IMR-90 (cell line): ENCODE data around the gene CLCNKA. TPM values are rescaled to one million over a fixed set of nuclear protein-coding genes. Genes with fewer than 3 reads are reported as not detected.

Source experiments
- ATAC-seq: fragments of 200-7000 bp; cut with Tn5 transposase; 2 replicates; pipeline ENCODE4 v1.9.1; 2020; ENCODE audit warnings: low read depth, mild to moderate bottlenecking, moderate library complexity
- BruUV-seq: library from RNA; stranded (reverse); fragments of 400-500 nt; replicated peaks from 2 replicates; lab custom pipeline; 2021; lab: Mats Ljungman, UMichigan
- CTCF ChIA-PET: fragments of 300-600 bp; formaldehyde crosslinking; extraction: SDS; loops from one replicate; lab custom pipeline; 2021; ENCODE audit warnings: antibody characterized with exemption; lab: Yijun Ruan, JAX
- POLR2A ChIA-PET: fragments of 300-600 bp; sonication (Branson Sonifier 250); formaldehyde crosslinking; loops from one replicate; lab custom pipeline; 2022; ENCODE audit warnings: antibody characterized with exemption; ENCODE audit not compliant: unreplicated experiment; lab: Charles Lee
- DNase-seq: peaks from one replicate; pipeline ENCODE4 v3.0.0; 2013
- H2AFZ ChIP-seq: replicated peaks from 2 replicates; pipeline ENCODE3; 2013; ENCODE audit warnings: low read length, mild to moderate bottlenecking; ENCODE audit not compliant: poor library complexity
- H2AK5ac ChIP-seq: 2 replicates; pipeline ENCODE4 v1.6.1; 2013; ENCODE audit warnings: low read depth, low read length, inconsistent platforms
- H2AK9ac ChIP-seq: replicated peaks from 2 replicates; pipeline ENCODE3; 2013; ENCODE audit warnings: mild to moderate bottlenecking, low read depth, low read length, moderate library complexity; ENCODE audit not compliant: poor library complexity
- H2BK120ac ChIP-seq: 2 replicates; pipeline ENCODE4 v1.6.1; 2013; ENCODE audit warnings: low read depth, low read length, inconsistent platforms
- H2BK15ac ChIP-seq: 3 replicates; pipeline ENCODE4 v1.6.1; 2013; ENCODE audit warnings: low read depth, low read length, inconsistent platforms
- H2BK20ac ChIP-seq: 2 replicates; pipeline ENCODE4 v1.6.1; 2013; ENCODE audit warnings: low read depth, mild to moderate bottlenecking, inconsistent platforms, low read length, moderate library complexity
- H2BK5ac ChIP-seq: 2 replicates; pipeline ENCODE4 v1.6.1; 2013; ENCODE audit warnings: mild to moderate bottlenecking, low read depth, low read length, inconsistent platforms; ENCODE audit not compliant: poor library complexity, severe bottlenecking
- H3K14ac ChIP-seq: replicated peaks from 2 replicates; pipeline ENCODE4 v1.6.1; 2013; ENCODE audit warnings: low read depth, low read length, inconsistent platforms
- H3K18ac ChIP-seq: 2 replicates; pipeline ENCODE4 v1.6.1; 2013; ENCODE audit warnings: low read depth, low read length, control low read depth
- H3K23ac ChIP-seq: 2 replicates; pipeline ENCODE4 v1.6.1; 2013; ENCODE audit warnings: low read depth, low read length, inconsistent platforms
- H3K27ac ChIP-seq: 2 replicates; pipeline ENCODE4 v1.5.1; 2013; ENCODE audit warnings: mild to moderate bottlenecking, control low read depth, low read length; ENCODE audit not compliant: insufficient read depth
- H3K27me3 ChIP-seq: 2 replicates; pipeline ENCODE4 v1.6.1; 2013; ENCODE audit warnings: low read length; ENCODE audit not compliant: control insufficient read depth, insufficient read depth
- H3K36me3 ChIP-seq: 2 replicates; pipeline ENCODE4 v1.6.1; 2013; ENCODE audit warnings: low read length, mixed read lengths; ENCODE audit not compliant: control insufficient read depth, insufficient read depth
- H3K4ac ChIP-seq: 2 replicates; pipeline ENCODE4 v1.6.1; 2013; ENCODE audit warnings: low read depth, low read length, inconsistent platforms
- H3K4me1 ChIP-seq: 2 replicates; pipeline ENCODE4 v1.6.1; 2013; ENCODE audit warnings: low read length, mixed read lengths; ENCODE audit not compliant: control insufficient read depth, insufficient read depth
- H3K4me2 ChIP-seq: 2 replicates; pipeline ENCODE4 v1.6.1; 2013; ENCODE audit warnings: low read depth, mild to moderate bottlenecking, control low read depth, low read length, moderate library complexity
- H3K4me3 ChIP-seq: 2 replicates; pipeline ENCODE4 v1.5.1; 2013; ENCODE audit warnings: low read depth, mild to moderate bottlenecking, control low read depth, low read length, moderate library complexity; ENCODE audit not compliant: insufficient read depth
- H3K56ac ChIP-seq: 2 replicates; pipeline ENCODE4 v1.6.1; 2013; ENCODE audit warnings: low read length, inconsistent platforms; ENCODE audit not compliant: insufficient read depth; ENCODE audit errors: extremely low read depth
- H3K79me1 ChIP-seq, 2 experiments: 2 replicates each; pipeline ENCODE4 v1.6.1; 2013; ENCODE audit warnings: low read length in 2 of 2, inconsistent platforms in 1 of 2, low read depth in 1 of 2
- H3K9ac ChIP-seq: 2 replicates; pipeline ENCODE4 v1.6.1; 2013; ENCODE audit warnings: low read depth, low read length, control low read depth
- H3K9me1 ChIP-seq: 2 replicates; pipeline ENCODE4 v1.6.1; 2013; ENCODE audit warnings: low read length, inconsistent platforms; ENCODE audit not compliant: insufficient read depth
- H3K9me3 ChIP-seq: 2 replicates; pipeline ENCODE4 v1.6.1; 2013; ENCODE audit warnings: low read length; ENCODE audit not compliant: control insufficient read depth, insufficient read depth
- H4K20me1 ChIP-seq: 2 replicates; pipeline ENCODE4 v1.6.1; 2013; ENCODE audit warnings: low read length, inconsistent platforms; ENCODE audit not compliant: insufficient read depth
- H4K5ac ChIP-seq: 2 replicates; pipeline ENCODE4 v1.6.1; 2013; ENCODE audit warnings: mild to moderate bottlenecking, low read depth, low read length, control low read depth
- H4K8ac ChIP-seq, 2 experiments: 2 replicates each; pipeline ENCODE4 v1.6.1; 2013; ENCODE audit warnings: low read depth in 2 of 2, low read length in 2 of 2, control low read depth in 1 of 2, inconsistent platforms in 1 of 2
- H4K91ac ChIP-seq: 2 replicates; pipeline ENCODE4 v1.6.1; 2013; ENCODE audit warnings: low read depth, low read length, inconsistent platforms; ENCODE audit not compliant: insufficient read depth
- BHLHE40 ChIP-seq: fragments of 150-350 bp; IDR thresholded peaks from 2 replicates; pipeline ENCODE4 v1.6.1; 2016; ENCODE audit warnings: mild to moderate bottlenecking, low read depth, low read length
- CHD1 ChIP-seq: IDR thresholded peaks from 2 replicates; pipeline ENCODE4 v1.6.1; 2012; ENCODE audit warnings: low read depth, low read length, improper control_type of control experiment
- MAFK ChIP-seq: IDR thresholded peaks from 2 replicates; pipeline ENCODE4 v1.6.1; 2012; ENCODE audit warnings: low read depth, low read length, improper control_type of control experiment
- MAZ ChIP-seq: IDR thresholded peaks from 2 replicates; pipeline ENCODE4 v1.6.1; 2012; ENCODE audit warnings: low read depth, mild to moderate bottlenecking, low read length, improper control_type of control experiment, moderate library complexity, borderline replicate concordance
- RAD21 ChIP-seq: IDR thresholded peaks from 2 replicates; pipeline ENCODE4 v1.6.1; 2012; ENCODE audit warnings: low read length, improper control_type of control experiment
- RCOR1 ChIP-seq: IDR thresholded peaks from 2 replicates; pipeline ENCODE4 v1.6.1; 2012; ENCODE audit warnings: mild to moderate bottlenecking, low read length, improper control_type of control experiment; ENCODE audit not compliant: insufficient replicate concordance
- RFX5 ChIP-seq: IDR thresholded peaks from 2 replicates; pipeline ENCODE4 v1.8.0; 2012; ENCODE audit warnings: low read depth, mild to moderate bottlenecking, low read length, moderate library complexity
- SMC3 ChIP-seq: fragments of 150-350 bp; IDR thresholded peaks from 2 replicates; pipeline ENCODE4 v1.6.1; 2016; ENCODE audit warnings: low read depth, mild to moderate bottlenecking, antibody characterized with exemption, low read length, moderate library complexity
- WGBS, 2 experiments: methylation state at CpG; one replicate each; pipeline versions ENCODE4 v1.1.5 to v1.1.7; 2013; ENCODE audit warnings: missing lambda C conversion rate in 2 of 2; ENCODE audit not compliant: insufficient read length in 1 of 2; ENCODE audit errors: extremely low coverage in 2 of 2; 5-methylcytosine and 5-hydroxymethylcytosine counted together
- dilution Hi-C: fragments of 300-500 bp; cut with HindIII; formaldehyde crosslinking; loops from one replicate; pipeline ENCODE4 v1.14.3; 2018; ENCODE audit warnings: low sequenced_read_pairs; ENCODE audit not compliant: unreplicated experiment
- in situ Hi-C: fragments of 300-500 bp; cut with MboI; formaldehyde crosslinking; loops from 3 replicates; pipeline ENCODE4 v1.14.3; 2019; ENCODE audit warnings: low sequenced_read_pairs, inconsistent platforms, mixed read lengths
- intact Hi-C: fragments of 100-400 bp; cut with micrococcal nuclease; formaldehyde crosslinking; loops from 2 replicates; pipeline ENCODE4 v1.10.0; 2022
- polyA plus RNA-seq, 3 experiments: library from polyadenylated mRNA; depleted of rRNA; stranded (reverse); fragments of >200 nt; gene quantifications; 2 replicates each; pipeline ENCODE4 v1.2.3, GENCODE V29; 2012; ENCODE audit warnings: low replicate concordance in 1 of 3
- total RNA-seq: library from RNA; depleted of rRNA; stranded (reverse); fragments of >200 nt; gene quantifications from 2 replicates; pipeline ENCODE4 v1.2.3, GENCODE V29; 2012
- TF ChIP-seq, protein P1 (sequence below): fragments of 150-350 bp; IDR thresholded peaks from 2 replicates; pipeline ENCODE4 v1.6.1; 2016; ENCODE audit warnings: low read depth, mild to moderate bottlenecking, low read length, moderate library complexity, borderline replicate concordance
- TF ChIP-seq, protein P2 (sequence below): fragments of 150-350 bp; IDR thresholded peaks from 2 replicates; pipeline ENCODE4 v1.6.1; 2017; ENCODE audit warnings: mild to moderate bottlenecking, antibody characterized with exemption, low read length, low read depth
- TF ChIP-seq, protein P3 (sequence below): conservative IDR thresholded peaks from 2 replicates; pipeline ENCODE4 v1.5.1; 2012; ENCODE audit warnings: mild to moderate bottlenecking, low read depth, low read length, improper control_type of control experiment

Gene CLCNKA
- total and polyA plus RNA-seq, 2 of the 4 experiments (the other 2 are of a cell fraction) = 0.05 TPM; not detected in 1

DNA sequence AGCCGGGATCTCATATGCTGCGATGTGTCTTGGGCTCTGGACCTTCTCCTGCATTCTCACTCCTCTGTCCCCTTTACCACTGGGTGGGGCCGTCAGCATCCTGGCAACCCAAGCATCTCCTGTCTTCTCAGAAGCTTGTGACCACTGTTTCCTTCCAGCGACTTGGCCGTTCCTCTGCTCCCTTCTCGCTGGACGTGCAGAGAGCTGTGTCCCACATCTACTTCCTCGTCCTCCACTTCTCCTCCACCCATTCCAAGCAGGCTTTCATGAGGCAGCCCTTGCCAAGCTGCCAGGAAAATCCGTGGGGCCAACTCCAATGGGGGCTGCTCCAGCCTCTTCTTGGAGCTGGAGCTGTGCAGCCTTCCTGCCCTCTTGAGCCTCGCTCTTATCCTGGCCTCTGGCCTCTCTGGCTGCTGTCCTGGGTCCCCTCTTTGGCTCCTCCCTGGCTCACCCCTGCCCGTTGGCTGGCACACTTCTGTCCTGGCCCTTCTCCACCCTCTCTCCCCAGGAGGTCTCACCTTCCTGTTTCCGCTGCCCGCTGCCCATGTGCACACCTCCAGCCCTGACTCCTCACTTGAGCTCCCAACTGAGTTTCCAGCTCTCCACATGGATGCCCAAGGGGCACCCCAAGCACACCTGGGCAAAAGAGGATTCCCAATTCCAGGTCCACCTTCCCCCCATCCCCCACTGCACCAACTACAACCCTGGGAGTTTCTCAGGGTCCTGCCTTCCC, 42.9 kb downstream of the CLCNKA start:
- no peak overlapping the region for H3K56ac ChIP-seq
- peaks cover 4% of the 10 kb centered on the region; the same call in 1 of the 2 replicates for H3K4me1 ChIP-seq
- H3K4me2 ChIP-seq = no peak overlapping the region
- ChIA-PET POLR2A (no interaction called here), CTCF (interaction anchor here (1.3 kb wide), 1 partner anchor 9 kb away, joined by 4 read pairs; no protein-coding TSS in a partner anchor)
- H3K23ac ChIP-seq = no peak overlapping the region
- BruUV-seq = no TSS peak
- intact Hi-C loops (no loop called here), dilution Hi-C loops (no loop called here), in situ Hi-C loops (no loop called here)
- H3K18ac ChIP-seq = no peak overlapping the region
- no peak overlapping the region for H2AK9ac ChIP-seq
- no peak overlapping the region for H2BK20ac ChIP-seq
- ATAC-seq = no peak
- H4K91ac ChIP-seq = no peak overlapping the region
- no peak for DNase-seq
- H2AK5ac ChIP-seq = no peak overlapping the region
- no peak overlapping the region for H3K4me3 ChIP-seq
- no peak overlapping the region for H3K27ac ChIP-seq
- H3K9ac ChIP-seq = no peak overlapping the region
- H4K5ac ChIP-seq = no peak overlapping the region
- H4K20me1 ChIP-seq = no peaks in the 10 kb centered on the region; the same call in 1 of the 2 replicates
- no peak overlapping the region for H3K4ac ChIP-seq
- no peak overlapping the region for H2AFZ ChIP-seq
- H2BK5ac ChIP-seq = no peak overlapping the region
- WGBS, 2 experiments = 61% methylated on average over 10 of the region's 13 CpGs; no CpG with 5 or more reads in 1 of the 2 experiments
- no peak overlapping the region for H2BK15ac ChIP-seq
- H2BK120ac ChIP-seq = no peak overlapping the region
- no peak overlapping the region for H4K8ac ChIP-seq
- H3K36me3 ChIP-seq = no peaks in the 10 kb centered on the region
- TF ChIP-seq RFX5 (no peak), RCOR1 (no peak), MAFK (no peak), RAD21 (no peak), BHLHE40 (no peak), SMC3 (no peak), CHD1 (no peak), MAZ (no peak)
- TF ChIP-seq, protein P1, sequence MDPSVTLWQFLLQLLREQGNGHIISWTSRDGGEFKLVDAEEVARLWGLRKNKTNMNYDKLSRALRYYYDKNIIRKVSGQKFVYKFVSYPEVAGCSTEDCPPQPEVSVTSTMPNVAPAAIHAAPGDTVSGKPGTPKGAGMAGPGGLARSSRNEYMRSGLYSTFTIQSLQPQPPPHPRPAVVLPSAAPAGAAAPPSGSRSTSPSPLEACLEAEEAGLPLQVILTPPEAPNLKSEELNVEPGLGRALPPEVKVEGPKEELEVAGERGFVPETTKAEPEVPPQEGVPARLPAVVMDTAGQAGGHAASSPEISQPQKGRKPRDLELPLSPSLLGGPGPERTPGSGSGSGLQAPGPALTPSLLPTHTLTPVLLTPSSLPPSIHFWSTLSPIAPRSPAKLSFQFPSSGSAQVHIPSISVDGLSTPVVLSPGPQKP = no peak
- TF ChIP-seq, protein P2, sequence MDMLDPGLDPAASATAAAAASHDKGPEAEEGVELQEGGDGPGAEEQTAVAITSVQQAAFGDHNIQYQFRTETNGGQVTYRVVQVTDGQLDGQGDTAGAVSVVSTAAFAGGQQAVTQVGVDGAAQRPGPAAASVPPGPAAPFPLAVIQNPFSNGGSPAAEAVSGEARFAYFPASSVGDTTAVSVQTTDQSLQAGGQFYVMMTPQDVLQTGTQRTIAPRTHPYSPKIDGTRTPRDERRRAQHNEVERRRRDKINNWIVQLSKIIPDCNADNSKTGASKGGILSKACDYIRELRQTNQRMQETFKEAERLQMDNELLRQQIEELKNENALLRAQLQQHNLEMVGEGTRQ = no peak
- TF ChIP-seq, protein P3, sequence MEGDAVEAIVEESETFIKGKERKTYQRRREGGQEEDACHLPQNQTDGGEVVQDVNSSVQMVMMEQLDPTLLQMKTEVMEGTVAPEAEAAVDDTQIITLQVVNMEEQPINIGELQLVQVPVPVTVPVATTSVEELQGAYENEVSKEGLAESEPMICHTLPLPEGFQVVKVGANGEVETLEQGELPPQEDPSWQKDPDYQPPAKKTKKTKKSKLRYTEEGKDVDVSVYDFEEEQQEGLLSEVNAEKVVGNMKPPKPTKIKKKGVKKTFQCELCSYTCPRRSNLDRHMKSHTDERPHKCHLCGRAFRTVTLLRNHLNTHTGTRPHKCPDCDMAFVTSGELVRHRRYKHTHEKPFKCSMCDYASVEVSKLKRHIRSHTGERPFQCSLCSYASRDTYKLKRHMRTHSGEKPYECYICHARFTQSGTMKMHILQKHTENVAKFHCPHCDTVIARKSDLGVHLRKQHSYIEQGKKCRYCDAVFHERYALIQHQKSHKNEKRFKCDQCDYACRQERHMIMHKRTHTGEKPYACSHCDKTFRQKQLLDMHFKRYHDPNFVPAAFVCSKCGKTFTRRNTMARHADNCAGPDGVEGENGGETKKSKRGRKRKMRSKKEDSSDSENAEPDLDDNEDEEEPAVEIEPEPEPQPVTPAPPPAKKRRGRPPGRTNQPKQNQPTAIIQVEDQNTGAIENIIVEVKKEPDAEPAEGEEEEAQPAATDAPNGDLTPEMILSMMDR = no peak
- H3K9me1 ChIP-seq = no peaks in the 10 kb centered on the region
- H3K79me1 ChIP-seq = no peaks in the 10 kb centered on the region
- no peak overlapping the region for H3K14ac ChIP-seq
- no peaks in the 10 kb centered on the region for H3K9me3 ChIP-seq
- peaks cover 45% of the 10 kb centered on the region for H3K27me3 ChIP-seq
